ENCODE measurements around the gene NPC2. TPM values are rescaled to one million over a fixed set of nuclear protein-coding genes. Genes with fewer than 3 reads are reported as not detected.

Gene NPC2
- total RNA-seq, 1 experiment from 2014 or later: 135 TPM

Other genes starting within 250 kb of the NPC2 start
- 22.5 and 23.0 TPM in 2 replicates for gene ABCD4, start 190.4 kb downstream of the NPC2 start, total RNA-seq (2014; rRNA removed; shearing (Covaris generic))
- gene VRTN, start 144.8 kb downstream of the NPC2 start, total RNA-seq (2014; rRNA removed; shearing (Covaris generic)): not detected in 2 replicates
- not detected in 2 replicates for gene SYNDIG1L, start 67.1 kb downstream of the NPC2 start, total RNA-seq (2014; rRNA removed; shearing (Covaris generic))
- 27.1 and 27.8 TPM in 2 replicates for gene ISCA2, start 460 bp upstream of the NPC2 start, total RNA-seq (2014; rRNA removed; shearing (Covaris generic))
- gene LTBP2, start 118.9 kb upstream of the NPC2 start, total RNA-seq (2014; rRNA removed; shearing (Covaris generic)): 7.6 and 9.6 TPM in 2 replicates
- gene AREL1, start 219.8 kb upstream of the NPC2 start, total RNA-seq (2014; rRNA removed; shearing (Covaris generic)): 24.6 and 27.9 TPM in 2 replicates
- gene FCF1, start 219.8 kb upstream of the NPC2 start, total RNA-seq (2014; rRNA removed; shearing (Covaris generic)): 34.8 and 49.4 TPM in 2 replicates

Data from Daoy (cell line).